KBM-7 (cell line): ENCODE measurements around the gene SLC22A7.
"Not testable (repeated sequence)": the region's sequence is repeated elsewhere in the genome, so short reads cannot be mapped to it uniquely, and the experiment has no call there.

ENCODE experiments used
- DNase-seq: peaks from one replicate; pipeline ENCODE4 v3.0.0-alpha.2; 2015
- in situ Hi-C: fragments of 300-500 bp; cut with MboI; formaldehyde crosslinking; loops from 2 replicates; pipeline ENCODE4 v1.14.3; 2020; ENCODE audit warnings: low sequenced_read_pairs, low pct_unique_long_range_greater_than_20kb, mixed read lengths

SLC22A7 gene

GRCh38 chr6:43310624-43311023 is 12.6 kb downstream of the SLC22A7 start:
- in situ Hi-C loops: no loop called here

GRCh38 chr6:43311666-43312065 is 13.6 kb downstream of the SLC22A7 start:
- DNase-seq: no peak
- in situ Hi-C loops: no loop called here

More at GRCh38 chr6:43310624-43311023, 12.6 kb downstream of the SLC22A7 start:
- DNase-seq: peak; percentile 64

GRCh38 chr6:43313813-43314212 is 15.8 kb downstream of the SLC22A7 start:
- in situ Hi-C loops: no loop called here
- no peak for DNase-seq

- in situ Hi-C loops: no loop called here
- no peak for DNase-seq
Measured at GRCh38 chr6:43318011-43318410, 20.0 kb downstream of the SLC22A7 start.

GRCh38 chr6:43325876-43326275 is 27.8 kb downstream of the SLC22A7 start:
- DNase-seq: no peak
- in situ Hi-C loops: no loop called here

GRCh38 chr6:43328528-43328927 is 30.5 kb downstream of the SLC22A7 start:
- DNase-seq: no peak

GRCh38 chr6:43331470-43331869 is 33.4 kb downstream of the SLC22A7 start:
- in situ Hi-C loops: no loop called here
- DNase-seq: no peak

More at GRCh38 chr6:43328528-43328927, 30.5 kb downstream of the SLC22A7 start:
- in situ Hi-C loops: no loop called here

- DNase-seq: peak; percentile 20
- in situ Hi-C loops: no loop called here
Measured at GRCh38 chr6:43331891-43332290, 33.8 kb downstream of the SLC22A7 start.

GRCh38 chr6:43334466-43335095 is 36.5 kb downstream of the SLC22A7 start:
- DNase-seq: peak; percentile 65
- in situ Hi-C loops: no loop called here

- no peak for DNase-seq
- in situ Hi-C loops: no loop called here
Measured at GRCh38 chr6:43335469-43335868, 37.4 kb downstream of the SLC22A7 start.

- in situ Hi-C loops: no loop called here
- DNase-seq: no peak
Measured at GRCh38 chr6:43336382-43336781, 38.3 kb downstream of the SLC22A7 start.

GRCh38 chr6:43338243-43338642 is 40.2 kb downstream of the SLC22A7 start:
- in situ Hi-C loops: no loop called here
- DNase-seq: no peak

GRCh38 chr6:43339168-43339567 is 41.1 kb downstream of the SLC22A7 start:
- in situ Hi-C loops: no loop called here
- DNase-seq: no peak

- in situ Hi-C loops, DNase-seq: not testable (repeated sequence)
Measured at GRCh38 chr6:43346243-43346642, 48.2 kb downstream of the SLC22A7 start.

GRCh38 chr6:43347021-43347420 is 49.0 kb downstream of the SLC22A7 start:
- DNase-seq: no peak
- in situ Hi-C loops: no loop called here

GRCh38 chr6:43347444-43347843 is 49.4 kb downstream of the SLC22A7 start:
- in situ Hi-C loops: no loop called here

GRCh38 chr6:43351951-43352350 is 53.9 kb downstream of the SLC22A7 start:
- in situ Hi-C loops, DNase-seq: not testable (repeated sequence)

More at GRCh38 chr6:43347444-43347843, 49.4 kb downstream of the SLC22A7 start:
- no peak for DNase-seq
